DOHH2 (cell line): ENCODE measurements around the gene TRH.

Experiments
- EZH2phosphoT487 ChIP-seq: fragments of 200-600 bp; sonication (generic); IDR thresholded peaks from 2 replicates; pipeline ENCODE4 v1.6.1; 2017; ENCODE audit warnings: borderline replicate concordance, mild to moderate bottlenecking, antibody characterized with exemption, low read length, moderate library complexity, mixed read lengths
- TF ChIP-seq, protein P1 (sequence below): fragments of 200-600 bp; sonication (generic); IDR thresholded peaks from one replicate; pipeline ENCODE4 v1.5.1; 2014; ENCODE audit warnings: antibody characterized with exemption, mild to moderate bottlenecking, low read depth, low read length; ENCODE audit not compliant: poor library complexity, severe bottlenecking

GRCh38 chr3:129942296-129942695 lies 32.2 kb upstream of the TRH start:
- TF ChIP-seq, protein P1, sequence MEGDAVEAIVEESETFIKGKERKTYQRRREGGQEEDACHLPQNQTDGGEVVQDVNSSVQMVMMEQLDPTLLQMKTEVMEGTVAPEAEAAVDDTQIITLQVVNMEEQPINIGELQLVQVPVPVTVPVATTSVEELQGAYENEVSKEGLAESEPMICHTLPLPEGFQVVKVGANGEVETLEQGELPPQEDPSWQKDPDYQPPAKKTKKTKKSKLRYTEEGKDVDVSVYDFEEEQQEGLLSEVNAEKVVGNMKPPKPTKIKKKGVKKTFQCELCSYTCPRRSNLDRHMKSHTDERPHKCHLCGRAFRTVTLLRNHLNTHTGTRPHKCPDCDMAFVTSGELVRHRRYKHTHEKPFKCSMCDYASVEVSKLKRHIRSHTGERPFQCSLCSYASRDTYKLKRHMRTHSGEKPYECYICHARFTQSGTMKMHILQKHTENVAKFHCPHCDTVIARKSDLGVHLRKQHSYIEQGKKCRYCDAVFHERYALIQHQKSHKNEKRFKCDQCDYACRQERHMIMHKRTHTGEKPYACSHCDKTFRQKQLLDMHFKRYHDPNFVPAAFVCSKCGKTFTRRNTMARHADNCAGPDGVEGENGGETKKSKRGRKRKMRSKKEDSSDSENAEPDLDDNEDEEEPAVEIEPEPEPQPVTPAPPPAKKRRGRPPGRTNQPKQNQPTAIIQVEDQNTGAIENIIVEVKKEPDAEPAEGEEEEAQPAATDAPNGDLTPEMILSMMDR: peak; percentile 75
- TF ChIP-seq EZH2phosphoT487: no peak
